Tibial artery (tissue), 4 donors: ENCODE data around the gene CRACR2A.

Experiments
- DNase-seq, 2 donors: peaks; one replicate each; pipeline ENCODE4 v3.0.0-alpha.2; 2019
- H3K27ac ChIP-seq, 2 donors: fragments of 200-600 bp; sonication (generic) in 1 of 2; 1 replicate in 1 of 2; 2 replicates in 1 of 2; pipeline ENCODE4 v1.5.1; 2018 to 2019; ENCODE audit warnings: mild to moderate bottlenecking in 1 of 2
- H3K27me3 ChIP-seq, 2 donors: fragments of 200-600 bp; sonication (generic) in 1 of 2; one replicate each; pipeline versions ENCODE4 v1.5.1 to v1.6.0; 2016 to 2019
- H3K36me3 ChIP-seq, 3 donors: fragments of 200-600 bp; sonication (generic) in 2 of 3; one replicate each; pipeline ENCODE4 v1.5.1; 2016 to 2019; ENCODE audit warnings: mild to moderate bottlenecking in 2 of 3
- H3K4me1 ChIP-seq, 4 donors: fragments of 200-600 bp; sonication (generic) in 2 of 4; 1 replicate in 3 of 4; 2 replicates in 1 of 4; pipeline ENCODE4 v1.5.1; 2016 to 2019
- H3K4me3 ChIP-seq, 2 donors: fragments of 200-600 bp; sonication (generic) in 1 of 2; 1 replicate in 1 of 2; 2 replicates in 1 of 2; pipeline ENCODE4 v1.5.1; 2018 to 2019; ENCODE audit warnings: mild to moderate bottlenecking in 2 of 2
- H3K9me3 ChIP-seq, 3 donors: fragments of 200-600 bp; sonication (generic) in 1 of 3; one replicate each; pipeline ENCODE4 v1.5.1; 2016 to 2019
- intact Hi-C: fragments of 100-400 bp; cut with DNase I; formaldehyde crosslinking; loops from one replicate; pipeline ENCODE4 v1.15.0; 2023; ENCODE audit warnings: low total_unique reads
- TF ChIP-seq, protein P1 (sequence below), 2 experiments: fragments of 200-600 bp in 1 of 2; fragments of 450-650 bp in 1 of 2; IDR thresholded peaks; one replicate each; pipeline ENCODE4 v1.5.1; 2017 to 2019; ENCODE audit warnings: antibody characterized with exemption in 2 of 2, mild to moderate bottlenecking in 1 of 2, moderate library complexity in 1 of 2

Gene CRACR2A

DNA sequence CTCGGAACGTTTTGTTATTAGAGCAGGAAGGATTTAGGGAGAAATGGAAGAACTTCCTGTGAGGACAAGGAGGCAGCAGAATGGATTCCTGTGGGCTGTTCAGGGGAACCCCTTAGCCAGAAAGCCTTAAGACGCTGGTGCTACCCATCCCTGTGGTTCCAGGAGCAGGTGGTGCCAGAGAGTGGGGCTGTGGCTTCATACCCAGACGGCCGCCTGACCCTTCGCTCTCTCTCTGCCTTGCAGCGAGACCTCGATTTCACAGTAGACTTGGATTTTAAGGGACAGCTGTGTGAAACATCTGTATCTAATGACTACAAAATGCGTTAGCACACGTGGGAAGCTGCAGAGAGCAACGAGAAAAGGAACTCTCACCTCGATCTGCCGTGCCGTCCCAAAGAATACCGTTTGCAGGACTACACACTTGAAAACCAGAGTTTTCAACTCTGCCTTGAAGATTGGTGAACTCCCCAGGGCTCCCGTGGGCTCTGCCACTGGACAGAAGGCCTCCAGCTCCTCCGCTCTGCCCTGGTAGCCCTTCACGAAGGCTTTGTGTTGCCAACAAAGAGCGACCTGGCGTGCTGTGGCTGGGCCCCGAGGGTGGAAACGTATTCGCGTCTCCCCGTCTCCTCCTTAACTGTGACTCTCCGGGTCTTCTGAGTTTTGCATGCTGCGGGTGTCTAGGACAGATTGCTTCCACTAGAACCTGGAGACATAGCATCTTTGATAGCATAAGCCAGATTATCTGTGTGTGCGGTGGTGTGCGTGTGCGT lies 159.9 kb downstream of the CRACR2A start:
- TF ChIP-seq, protein P1, sequence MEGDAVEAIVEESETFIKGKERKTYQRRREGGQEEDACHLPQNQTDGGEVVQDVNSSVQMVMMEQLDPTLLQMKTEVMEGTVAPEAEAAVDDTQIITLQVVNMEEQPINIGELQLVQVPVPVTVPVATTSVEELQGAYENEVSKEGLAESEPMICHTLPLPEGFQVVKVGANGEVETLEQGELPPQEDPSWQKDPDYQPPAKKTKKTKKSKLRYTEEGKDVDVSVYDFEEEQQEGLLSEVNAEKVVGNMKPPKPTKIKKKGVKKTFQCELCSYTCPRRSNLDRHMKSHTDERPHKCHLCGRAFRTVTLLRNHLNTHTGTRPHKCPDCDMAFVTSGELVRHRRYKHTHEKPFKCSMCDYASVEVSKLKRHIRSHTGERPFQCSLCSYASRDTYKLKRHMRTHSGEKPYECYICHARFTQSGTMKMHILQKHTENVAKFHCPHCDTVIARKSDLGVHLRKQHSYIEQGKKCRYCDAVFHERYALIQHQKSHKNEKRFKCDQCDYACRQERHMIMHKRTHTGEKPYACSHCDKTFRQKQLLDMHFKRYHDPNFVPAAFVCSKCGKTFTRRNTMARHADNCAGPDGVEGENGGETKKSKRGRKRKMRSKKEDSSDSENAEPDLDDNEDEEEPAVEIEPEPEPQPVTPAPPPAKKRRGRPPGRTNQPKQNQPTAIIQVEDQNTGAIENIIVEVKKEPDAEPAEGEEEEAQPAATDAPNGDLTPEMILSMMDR (IDR thresholded peaks at IDR 0.05), result no peak
- Histone ChIP-seq H3K27me3 (peaks cover 0 to 6% of the 10 kb centered on the region in 2 donors), H3K9me3 (no peaks in the 10 kb centered on the region), H3K4me1 (no peaks in the 10 kb centered on the region), H3K27ac (no peak overlapping the region), H3K36me3 (no peaks in the 10 kb centered on the region), H3K4me3 (no peak overlapping the region)
- no peak for DNase-seq
- intact Hi-C loops, result no loop called here

DNA sequence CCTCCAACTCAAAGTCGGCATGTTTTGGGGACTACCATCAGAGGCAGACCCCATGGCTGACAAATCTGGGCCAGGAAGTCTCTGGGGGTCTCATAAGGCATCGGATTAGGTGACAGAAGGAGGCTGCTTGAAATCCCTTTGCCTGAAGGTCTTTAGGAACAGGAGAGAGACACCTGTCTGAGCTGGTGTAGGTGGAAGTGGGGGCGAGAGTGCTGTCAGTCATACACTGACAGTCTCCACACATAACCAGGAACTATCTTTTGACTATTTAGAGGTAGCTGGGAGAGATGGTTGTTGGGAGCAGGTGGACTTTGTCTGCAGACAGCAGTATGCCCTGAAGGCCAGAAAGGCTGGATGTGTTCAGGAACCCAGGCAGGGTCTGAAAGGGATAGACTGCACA lies 163.2 kb downstream of the CRACR2A start:
- H3K27me3 ChIP-seq, result peaks cover 0 to 8% of the 10 kb centered on the region in 2 donors
- H3K4me3 ChIP-seq, result no peak overlapping the region
- H3K9me3 ChIP-seq, result no peaks in the 10 kb centered on the region
- H3K4me1 ChIP-seq, result no peaks in the 10 kb centered on the region
- TF ChIP-seq, protein P1 (IDR thresholded peaks at IDR 0.05), result no peak
- DNase-seq, result no peak
- intact Hi-C loops, result no loop called here
- H3K27ac ChIP-seq, result no peak overlapping the region
- no peaks in the 10 kb centered on the region for H3K36me3 ChIP-seq

DNA sequence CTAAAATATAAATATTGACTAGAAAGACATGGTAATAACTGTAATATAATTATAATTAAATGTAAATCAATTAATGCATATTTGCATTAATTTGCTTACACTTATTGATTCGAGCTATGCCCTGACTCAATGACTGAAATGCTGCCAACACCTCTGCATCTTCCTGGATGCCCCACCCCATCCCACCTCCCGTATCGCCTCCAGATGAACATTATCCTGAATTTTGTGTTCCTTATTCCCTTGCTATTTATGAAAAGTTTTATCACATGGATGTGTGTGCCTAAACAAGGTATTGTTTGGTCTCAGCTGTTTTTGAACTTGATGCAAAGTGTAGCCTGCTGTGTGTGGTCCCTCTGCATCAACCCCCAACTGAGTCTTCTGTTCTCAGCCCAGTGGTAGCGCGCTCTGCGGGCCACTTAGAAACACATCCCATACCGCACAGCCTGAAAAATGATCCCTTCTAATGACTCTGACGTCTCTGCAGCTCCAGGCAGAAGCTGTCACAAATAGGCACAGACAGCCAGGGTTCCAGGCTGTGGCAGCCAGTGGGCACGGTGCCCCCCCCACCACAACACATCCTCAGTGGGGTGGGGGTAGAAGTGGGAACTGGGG lies 165.4 kb downstream of the CRACR2A start:
- no peak for DNase-seq
- H3K4me1 ChIP-seq, result no peaks in the 10 kb centered on the region
- peaks cover 0 to 7% (median 5%) of the 10 kb centered on the region in 3 donors for H3K9me3 ChIP-seq
- no peak overlapping the region for H3K4me3 ChIP-seq
- peaks cover 0 to 8% of the 10 kb centered on the region in 2 donors for H3K27me3 ChIP-seq
- H3K27ac ChIP-seq, result no peak overlapping the region
- intact Hi-C loops, result no loop called here
- H3K36me3 ChIP-seq, result no peaks in the 10 kb centered on the region
- TF ChIP-seq, protein P1 (IDR thresholded peaks at IDR 0.05), result no peak

DNA sequence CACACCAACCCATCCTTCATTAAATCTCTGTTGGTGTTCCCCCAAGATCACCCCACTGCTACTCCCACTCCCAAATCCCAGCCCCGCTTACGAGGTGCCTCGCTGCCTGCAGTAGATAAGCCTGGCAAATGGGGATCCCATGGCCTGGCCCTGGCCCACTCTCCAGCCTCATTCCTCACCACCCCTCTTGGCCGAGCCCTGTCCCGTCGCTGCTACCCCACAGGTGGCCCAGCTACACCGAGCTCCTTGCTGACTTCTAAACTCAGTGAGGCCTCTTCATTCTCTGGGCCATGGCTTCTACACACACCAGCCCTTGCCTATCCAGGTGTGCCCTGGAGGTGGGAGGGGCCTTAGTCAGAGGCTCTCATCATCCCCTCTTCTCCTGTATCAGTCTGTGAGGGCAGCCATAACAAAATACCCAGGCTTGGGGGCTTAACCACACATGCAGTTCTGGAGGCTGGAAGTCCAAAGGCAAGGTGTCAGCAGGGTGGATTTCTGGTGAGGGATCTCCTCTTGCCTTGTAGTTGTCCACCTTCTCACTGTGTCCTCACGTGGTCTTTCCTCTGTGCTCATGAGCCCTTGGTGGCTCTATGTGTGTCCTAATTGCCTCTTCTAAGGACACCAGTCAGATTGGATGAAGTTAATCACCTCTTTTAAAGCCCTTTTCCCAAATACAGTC lies 169.1 kb downstream of the CRACR2A start:
- no peaks in the 10 kb centered on the region for H3K4me1 ChIP-seq
- intact Hi-C loops, result no loop called here
- TF ChIP-seq, protein P1 (IDR thresholded peaks at IDR 0.05), result no peak
- no peaks in the 10 kb centered on the region for H3K36me3 ChIP-seq
- H3K27me3 ChIP-seq, result peaks cover 0 to 6% of the 10 kb centered on the region in 2 donors
- H3K27ac ChIP-seq, result no peak overlapping the region
- H3K4me3 ChIP-seq, result no peak overlapping the region
- peaks cover 0 to 7% (median 5%) of the 10 kb centered on the region in 3 donors for H3K9me3 ChIP-seq
- no peak for DNase-seq

DNA sequence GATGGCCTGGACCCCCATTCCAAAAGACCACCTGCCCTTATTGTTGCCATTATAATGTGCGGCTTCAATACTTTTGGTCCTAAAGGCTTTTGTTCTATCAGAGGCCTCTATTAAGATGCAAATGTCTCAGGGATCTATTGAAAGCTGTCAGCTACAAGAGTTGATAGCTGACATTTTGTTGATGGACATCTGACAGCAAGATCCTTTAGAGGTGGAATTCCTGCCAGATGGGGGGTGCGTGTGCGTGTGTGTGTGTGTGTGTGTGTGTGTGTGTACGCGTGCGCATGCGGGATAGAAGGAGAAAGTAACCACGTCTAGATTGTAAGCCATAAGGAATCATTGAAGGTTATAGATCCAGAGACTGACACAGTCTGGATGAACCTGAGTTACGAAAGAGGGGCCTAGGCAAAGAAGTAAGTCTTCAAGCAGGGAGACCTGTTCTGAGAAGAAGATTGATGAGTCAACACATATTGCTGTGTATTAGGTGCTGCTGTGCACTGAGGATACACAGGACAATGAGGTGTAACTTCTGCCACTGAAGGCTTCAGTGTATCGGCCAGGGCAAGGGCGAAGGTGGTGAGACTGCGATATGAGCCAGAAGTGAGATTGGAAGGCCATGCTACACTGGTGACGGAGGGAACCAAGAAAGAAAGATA lies 172.7 kb downstream of the CRACR2A start:
- H3K36me3 ChIP-seq, result no peaks in the 10 kb centered on the region
- no peaks in the 10 kb centered on the region for H3K4me1 ChIP-seq
- intact Hi-C loops, result no loop called here
- no peak overlapping the region for H3K27ac ChIP-seq
- DNase-seq, result no peak
- peaks cover 0 to 7% of the 10 kb centered on the region in 2 donors for H3K27me3 ChIP-seq
- H3K4me3 ChIP-seq, result no peak overlapping the region
- TF ChIP-seq, protein P1 (IDR thresholded peaks at IDR 0.05), result no peak
- H3K9me3 ChIP-seq, result peaks cover 0 to 7% (median 5%) of the 10 kb centered on the region in 3 donors
